ENCODE measurements around the gene C17orf113.

DNA sequence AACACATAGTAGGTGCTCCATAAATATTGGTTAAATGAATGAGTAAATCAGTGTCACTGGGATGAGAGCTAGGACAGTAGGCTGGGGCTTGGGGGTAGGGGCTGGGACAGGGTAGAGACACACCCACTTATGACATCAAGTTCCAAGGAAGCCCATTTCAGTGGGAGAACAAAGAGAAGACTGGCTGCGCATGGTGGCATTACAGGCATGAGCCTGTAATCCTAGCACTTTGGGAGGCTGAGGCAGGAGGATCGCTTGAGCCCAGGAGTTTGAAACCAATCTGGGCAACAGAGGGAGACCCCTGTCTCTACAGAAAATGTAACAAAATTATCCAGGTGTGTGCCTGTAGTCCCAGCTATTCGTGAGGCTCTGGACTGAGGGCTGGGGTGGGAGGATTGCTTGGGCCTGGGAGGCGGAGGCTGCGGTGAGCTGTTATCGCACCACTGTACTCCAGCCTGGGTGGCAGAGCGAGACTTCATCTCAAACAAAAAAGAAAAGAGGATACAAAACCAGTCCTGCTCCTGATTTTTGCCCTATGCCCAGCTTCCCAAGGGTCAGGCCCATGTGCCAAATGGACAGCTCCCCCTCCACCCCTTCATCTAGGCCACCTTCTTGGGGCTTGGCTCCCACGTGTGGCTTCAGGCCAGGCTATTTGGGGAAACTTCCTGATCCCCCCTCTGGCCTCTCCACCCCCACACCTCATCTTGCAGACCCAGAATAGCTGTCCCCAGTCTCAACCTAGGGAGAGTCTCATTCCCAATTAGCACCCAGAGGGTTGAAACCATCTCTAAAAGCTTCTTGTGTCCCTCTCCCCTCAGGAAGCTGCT lies 40.8 kb upstream of the C17orf113 start:
- TF ChIP-seq EZH2phosphoT487 (IDR thresholded peaks at IDR 0.05; ENCODE audit: low read depth, severe bottlenecking, unreplicated experiment) = no peak
- TF ChIP-seq, protein P1, sequence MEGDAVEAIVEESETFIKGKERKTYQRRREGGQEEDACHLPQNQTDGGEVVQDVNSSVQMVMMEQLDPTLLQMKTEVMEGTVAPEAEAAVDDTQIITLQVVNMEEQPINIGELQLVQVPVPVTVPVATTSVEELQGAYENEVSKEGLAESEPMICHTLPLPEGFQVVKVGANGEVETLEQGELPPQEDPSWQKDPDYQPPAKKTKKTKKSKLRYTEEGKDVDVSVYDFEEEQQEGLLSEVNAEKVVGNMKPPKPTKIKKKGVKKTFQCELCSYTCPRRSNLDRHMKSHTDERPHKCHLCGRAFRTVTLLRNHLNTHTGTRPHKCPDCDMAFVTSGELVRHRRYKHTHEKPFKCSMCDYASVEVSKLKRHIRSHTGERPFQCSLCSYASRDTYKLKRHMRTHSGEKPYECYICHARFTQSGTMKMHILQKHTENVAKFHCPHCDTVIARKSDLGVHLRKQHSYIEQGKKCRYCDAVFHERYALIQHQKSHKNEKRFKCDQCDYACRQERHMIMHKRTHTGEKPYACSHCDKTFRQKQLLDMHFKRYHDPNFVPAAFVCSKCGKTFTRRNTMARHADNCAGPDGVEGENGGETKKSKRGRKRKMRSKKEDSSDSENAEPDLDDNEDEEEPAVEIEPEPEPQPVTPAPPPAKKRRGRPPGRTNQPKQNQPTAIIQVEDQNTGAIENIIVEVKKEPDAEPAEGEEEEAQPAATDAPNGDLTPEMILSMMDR (IDR thresholded peaks at IDR 0.05; ENCODE audit: poor library complexity) = no peak
